Left lung (tissue), 10 donors: ENCODE data around the gene TMEM131. TPM values are rescaled to one million over a fixed set of nuclear protein-coding genes. Genes with fewer than 3 reads are reported as not detected.
A peak's percentile ranks its signal among the peaks of the same experiment; 100 is the strongest.

Source experiments
- ATAC-seq: fragments of 200-7000 bp; cut with Tn5 transposase; one replicate; pipeline ENCODE4 v1.9.1; 2020; ENCODE audit warnings: moderate library complexity
- DNase-seq, 4 donors: peaks; one replicate each; pipeline ENCODE4 v3.0.0-alpha.2; 2013 to 2020
- H3K27ac ChIP-seq, 2 donors: fragments of 200-600 bp; sonication (generic) in 1 of 2; one replicate each; pipeline versions ENCODE4 v1.5.0 to v1.8.0; 2020 to 2021
- H3K27me3 ChIP-seq, 2 donors: fragments of 200-600 bp; sonication (generic) in 1 of 2; one replicate each; pipeline versions ENCODE4 v1.5.0 to v1.8.0; 2020 to 2021
- H3K36me3 ChIP-seq, 2 donors: fragments of 200-600 bp; sonication (generic) in 1 of 2; one replicate each; pipeline versions ENCODE4 v1.5.0 to v1.8.0; 2020 to 2021
- H3K4me1 ChIP-seq, 2 donors: fragments of 200-600 bp; one replicate each; pipeline ENCODE4 v1.8.0; 2021
- H3K4me3 ChIP-seq, 2 donors: fragments of 200-600 bp; sonication (generic) in 1 of 2; one replicate each; pipeline versions ENCODE4 v1.5.0 to v1.8.0; 2020 to 2021; ENCODE audit warnings: mild to moderate bottlenecking in 1 of 2
- H3K9me3 ChIP-seq, 2 donors: fragments of 200-600 bp; sonication (generic) in 1 of 2; one replicate each; pipeline versions ENCODE4 v1.5.0 to v1.8.0; 2020 to 2021
- intact Hi-C, 2 donors: fragments of 100-400 bp; cut with DNase I; formaldehyde crosslinking; loops; one replicate each; pipeline versions ENCODE4 v1.11.2 to v1.14.2; 2022
- polyA plus RNA-seq, 6 donors: library from polyadenylated mRNA; unstranded; fragments of 120-200 nt; gene quantifications; one replicate each; pipeline ENCODE4 v1.2.1, GENCODE V29; 2013; ENCODE audit not compliant: insufficient read length in 6 of 6
- total RNA-seq, 2 donors: library from RNA; stranded (reverse); fragmentation: NEBNext Ultra II Directional; extraction: Animal tissue kit (Norgen Biotek cat#: 25700); gene quantifications; one replicate each; pipeline ENCODE4 v1.2.1, GENCODE V29; 2021
- TF ChIP-seq, protein P1 (sequence below), 2 donors: fragments of 200-600 bp; sonication (generic) in 1 of 2; IDR thresholded peaks; one replicate each; pipeline versions ENCODE4 v1.5.0 to v1.8.0; 2021; ENCODE audit warnings: antibody characterized with exemption in 2 of 2
- donor health status: DM: no; HTN: yes; CAD: no.
- donor health status: DM: no; HTN: no; CAD: no.

The TMEM131 gene
- total and polyA plus RNA-seq, 8 donors: 43.9 to 52.0 (median 47.8) TPM

GRCh38 chr2:97755491-97755890 is 240.3 kb downstream of the TMEM131 start:
- no peaks in the 10 kb centered on the region for H3K27me3 ChIP-seq
- no peaks in the 10 kb centered on the region for H3K9me3 ChIP-seq
- H3K36me3 ChIP-seq: peaks cover 0 to 72% of the 10 kb centered on the region in 2 donors
- H3K4me3 ChIP-seq: no peak overlapping the region
- no peak overlapping the region for H3K27ac ChIP-seq
- no peak for DNase-seq
- intact Hi-C loops: no loop called here
- H3K4me1 ChIP-seq: no peaks in the 10 kb centered on the region
- no peak for ATAC-seq
- TF ChIP-seq, protein P1, sequence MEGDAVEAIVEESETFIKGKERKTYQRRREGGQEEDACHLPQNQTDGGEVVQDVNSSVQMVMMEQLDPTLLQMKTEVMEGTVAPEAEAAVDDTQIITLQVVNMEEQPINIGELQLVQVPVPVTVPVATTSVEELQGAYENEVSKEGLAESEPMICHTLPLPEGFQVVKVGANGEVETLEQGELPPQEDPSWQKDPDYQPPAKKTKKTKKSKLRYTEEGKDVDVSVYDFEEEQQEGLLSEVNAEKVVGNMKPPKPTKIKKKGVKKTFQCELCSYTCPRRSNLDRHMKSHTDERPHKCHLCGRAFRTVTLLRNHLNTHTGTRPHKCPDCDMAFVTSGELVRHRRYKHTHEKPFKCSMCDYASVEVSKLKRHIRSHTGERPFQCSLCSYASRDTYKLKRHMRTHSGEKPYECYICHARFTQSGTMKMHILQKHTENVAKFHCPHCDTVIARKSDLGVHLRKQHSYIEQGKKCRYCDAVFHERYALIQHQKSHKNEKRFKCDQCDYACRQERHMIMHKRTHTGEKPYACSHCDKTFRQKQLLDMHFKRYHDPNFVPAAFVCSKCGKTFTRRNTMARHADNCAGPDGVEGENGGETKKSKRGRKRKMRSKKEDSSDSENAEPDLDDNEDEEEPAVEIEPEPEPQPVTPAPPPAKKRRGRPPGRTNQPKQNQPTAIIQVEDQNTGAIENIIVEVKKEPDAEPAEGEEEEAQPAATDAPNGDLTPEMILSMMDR (IDR thresholded peaks at IDR 0.05): no peak

DNA sequence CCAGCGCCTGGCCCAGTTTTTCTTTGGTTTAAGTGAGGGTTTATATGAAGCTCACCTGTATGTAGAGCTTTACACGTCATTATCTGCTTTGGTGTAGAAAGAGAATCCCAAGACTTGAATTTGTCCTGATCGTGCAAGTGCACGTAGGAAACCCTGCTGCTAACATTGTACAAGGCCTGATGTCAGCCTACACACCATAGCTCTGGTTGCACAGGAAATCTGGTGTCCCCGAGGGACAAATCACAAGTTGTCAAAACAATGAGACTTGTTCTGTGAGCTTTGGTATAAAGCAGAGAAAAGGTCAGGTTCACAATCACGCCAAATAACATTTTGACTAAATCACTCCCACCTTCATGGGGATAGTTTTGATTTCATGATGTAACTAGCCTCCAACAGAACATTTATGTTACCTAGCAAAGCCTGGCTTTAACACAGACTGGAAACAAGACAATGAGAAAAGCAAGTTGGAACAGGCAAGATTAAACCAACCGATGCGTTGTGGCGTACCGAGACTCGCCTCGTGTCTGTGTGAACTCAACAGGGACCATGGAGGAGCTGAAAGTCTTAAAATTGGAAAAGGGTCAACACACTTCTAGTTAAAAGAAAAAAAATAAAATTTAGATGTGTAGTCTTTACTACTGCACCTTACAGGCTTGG is 240.9 kb downstream of the TMEM131 start:
- H3K4me1 ChIP-seq: no peaks in the 10 kb centered on the region
- no peaks in the 10 kb centered on the region for H3K9me3 ChIP-seq
- ATAC-seq (no peak), DNase-seq (no peak)
- no peaks in the 10 kb centered on the region for H3K27me3 ChIP-seq
- intact Hi-C loops: no loop called here
- TF ChIP-seq, protein P1 (IDR thresholded peaks at IDR 0.05): no peak
- H3K36me3 ChIP-seq: peaks cover 0 to 65% of the 10 kb centered on the region in 2 donors
- no peak overlapping the region for H3K4me3 ChIP-seq
- no peak overlapping the region for H3K27ac ChIP-seq

DNA sequence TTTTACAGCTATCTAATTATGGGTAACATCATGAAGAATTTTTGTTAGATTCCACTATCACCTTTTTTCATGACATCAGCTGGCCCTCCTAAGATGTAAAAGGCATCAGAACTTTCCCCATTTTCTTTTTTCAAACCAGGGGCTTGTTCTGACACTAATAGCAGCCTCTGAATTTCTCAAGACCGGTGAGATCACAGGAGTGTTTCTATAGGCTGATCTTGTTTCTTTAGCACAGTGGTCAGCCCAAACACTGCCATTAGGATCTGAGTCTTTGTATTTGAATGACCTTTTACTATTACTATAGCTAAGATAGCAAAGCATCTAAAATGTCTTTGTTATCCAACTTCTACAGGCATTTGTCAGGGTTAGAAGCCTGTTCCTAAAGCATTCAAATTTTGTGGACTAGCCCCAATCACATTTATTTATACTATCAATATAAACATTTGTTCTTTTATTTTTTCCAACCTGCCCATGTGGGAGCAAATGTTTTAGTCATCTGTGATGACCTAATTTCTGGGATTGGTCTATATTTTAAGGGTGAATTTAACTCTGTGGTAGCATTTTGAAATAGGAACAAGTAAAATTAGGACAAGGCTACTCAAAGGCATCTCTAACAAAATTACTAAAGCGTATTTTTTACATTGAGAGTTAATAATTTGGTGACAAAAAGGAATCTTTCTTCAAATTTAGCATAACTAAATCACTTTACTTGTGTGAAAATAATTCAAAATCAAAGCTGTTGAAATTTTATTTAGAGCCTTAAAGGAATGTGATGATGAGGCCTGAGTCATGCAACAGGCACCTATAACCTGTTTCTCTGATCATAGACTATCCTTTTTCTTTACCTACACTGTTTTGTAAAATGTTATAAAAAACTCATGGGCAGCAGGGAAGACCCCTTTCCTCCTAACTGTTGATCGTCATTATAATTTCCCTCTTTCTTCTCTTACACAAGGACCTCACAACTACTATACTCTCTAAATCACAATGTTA is 243.1 kb downstream of the TMEM131 start:
- no peaks in the 10 kb centered on the region for H3K27me3 ChIP-seq
- H3K9me3 ChIP-seq: no peaks in the 10 kb centered on the region
- no peak for ATAC-seq
- no peak overlapping the region for H3K27ac ChIP-seq
- peaks cover 0 to 43% of the 10 kb centered on the region in 2 donors for H3K36me3 ChIP-seq
- H3K4me1 ChIP-seq: no peaks in the 10 kb centered on the region
- intact Hi-C loops: no loop called here
- TF ChIP-seq, protein P1 (IDR thresholded peaks at IDR 0.05): no peak
- no peak overlapping the region for H3K4me3 ChIP-seq
- DNase-seq: no peak

DNA sequence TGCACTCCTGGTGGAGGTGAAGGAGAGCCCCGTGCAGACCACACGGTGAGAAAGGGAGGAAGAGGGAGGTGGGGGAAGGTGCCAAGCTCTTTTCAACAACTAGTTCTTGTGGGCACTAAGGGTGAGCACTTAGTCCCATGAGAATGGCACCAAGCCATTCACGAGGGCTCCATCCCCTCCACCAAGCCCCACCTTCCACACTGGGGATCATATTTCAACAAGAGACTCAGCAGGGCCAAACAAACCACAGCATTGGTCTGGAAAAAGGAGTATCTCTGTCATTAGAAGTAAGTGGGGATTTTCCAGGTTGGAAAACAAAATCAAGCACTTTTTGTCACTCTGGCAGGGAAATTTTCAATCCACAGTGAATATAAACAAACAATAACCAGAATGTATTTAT is 244.0 kb downstream of the TMEM131 start:
- no peaks in the 10 kb centered on the region for H3K4me1 ChIP-seq
- DNase-seq: peak in 2 of 4 donors; percentile 35 to 48
- no peak overlapping the region for H3K27ac ChIP-seq
- H3K27me3 ChIP-seq: no peaks in the 10 kb centered on the region
- TF ChIP-seq, protein P1 (IDR thresholded peaks at IDR 0.05): no peak
- H3K9me3 ChIP-seq: no peaks in the 10 kb centered on the region
- intact Hi-C loops: no loop called here
- H3K4me3 ChIP-seq: no peak overlapping the region
- peaks cover 0 to 34% of the 10 kb centered on the region in 2 donors for H3K36me3 ChIP-seq
- ATAC-seq: peak; percentile 90

- no peak overlapping the region for H3K27ac ChIP-seq
- no peak overlapping the region for H3K4me3 ChIP-seq
- H3K27me3 ChIP-seq: no peaks in the 10 kb centered on the region
- intact Hi-C loops: no loop called here
- no peaks in the 10 kb centered on the region for H3K9me3 ChIP-seq
- ATAC-seq: no peak
- TF ChIP-seq, protein P1 (IDR thresholded peaks at IDR 0.05): no peak
- DNase-seq: no peak
- no peaks in the 10 kb centered on the region for H3K4me1 ChIP-seq
- peaks cover 0 to 17% of the 10 kb centered on the region in 2 donors for H3K36me3 ChIP-seq
Measured at GRCh38 chr2:97750017-97750416, 245.7 kb downstream of the TMEM131 start.
